ENCODE results near the gene UROC1. TPM values are rescaled to one million over a fixed set of nuclear protein-coding genes. Genes with fewer than 3 reads are reported as not detected.

Gene UROC1
- total and polyA plus RNA-seq, 2 of the 4 experiments (the other 2 are of a cell fraction) = not detected

- Histone ChIP-seq H3K27me3 (ENCODE audit: control insufficient read depth, insufficient read depth, low read length) (no peaks in the 10 kb centered on the region), H4K5ac (ENCODE audit: low read depth, low read length) (no peak overlapping the region), H3K4me1 (ENCODE audit: control insufficient read depth, insufficient read depth, low read length) (peaks cover 10% of the 10 kb centered on the region; the same call in 1 of the 2 replicates), H3K9me3 (ENCODE audit: control insufficient read depth, insufficient read depth, low read length) (no peaks in the 10 kb centered on the region), H3K79me1 (ENCODE audit: low read depth in 1 of 2, low read length in 2 of 2) (peaks cover 47 to 68% of the 10 kb centered on the region in 2 experiments), H3K23ac (ENCODE audit: low read depth, low read length) (no peak overlapping the region), H3K56ac (ENCODE audit: extremely low read depth, insufficient read depth, low read length) (no peak overlapping the region), H3K18ac (ENCODE audit: low read depth, low read length) (no peak overlapping the region), H2BK20ac (ENCODE audit: low read depth, low read length) (no peak overlapping the region), H3K14ac (replicated peaks; ENCODE audit: low read depth, low read length) (no peak overlapping the region), H2AK9ac (replicated peaks; ENCODE audit: low read depth, low read length, poor library complexity) (no peak overlapping the region), H4K91ac (ENCODE audit: insufficient read depth, low read depth, low read length) (no peak overlapping the region), H3K9me1 (ENCODE audit: insufficient read depth, low read length) (peaks cover 11% of the 10 kb centered on the region), H2BK15ac (ENCODE audit: low read depth, low read length) (no peak overlapping the region), H3K4me3 (ENCODE audit: insufficient read depth, low read depth, low read length) (no peak overlapping the region), H3K36me3 (ENCODE audit: control insufficient read depth, insufficient read depth, low read length) (peaks cover 73% of the 10 kb centered on the region), H3K27ac (ENCODE audit: insufficient read depth, low read length) (no peak overlapping the region), H3K4ac (ENCODE audit: low read depth, low read length) (no peak overlapping the region), H2AFZ (replicated peaks; ENCODE audit: low read length, poor library complexity) (no peak overlapping the region), H2BK120ac (ENCODE audit: low read depth, low read length) (no peak overlapping the region), H3K9ac (ENCODE audit: low read depth, low read length) (no peak overlapping the region), H2AK5ac (ENCODE audit: low read depth, low read length) (no peak overlapping the region), H2BK5ac (ENCODE audit: low read depth, low read length, poor library complexity, severe bottlenecking) (no peak overlapping the region), H3K4me2 (ENCODE audit: low read depth, low read length) (no peak overlapping the region), H4K8ac (ENCODE audit: low read depth in 2 of 2, low read length in 2 of 2) (no peak overlapping the region), H4K20me1 (ENCODE audit: insufficient read depth, low read length) (peaks cover 44% of the 10 kb centered on the region)
- DNase-seq (peak; percentile 11), ATAC-seq (ENCODE audit: low read depth) (no peak)
- ChIA-PET POLR2A (ENCODE audit: unreplicated experiment) (no interaction called here), CTCF (no interaction called here)
- 89% methylated on average over 7 of the region's 13 CpGs; no CpG with 5 or more reads in 1 of the 2 experiments for WGBS, 2 experiments (ENCODE audit: extremely low coverage in 2 of 2, insufficient read length in 1 of 2)
- in situ Hi-C loops (cut with MboI; ENCODE audit: low sequenced_read_pairs) = no loop called here
- intact Hi-C loops (cut with micrococcal nuclease) = no loop called here
- dilution Hi-C loops (cut with HindIII; ENCODE audit: low sequenced_read_pairs, unreplicated experiment) = no loop called here
- BruUV-seq (replicated peaks) = no TSS peak
- TF ChIP-seq FOS (IDR thresholded peaks at IDR 0.05; ENCODE audit: low read depth, low read length) (no peak), CEBPB (IDR thresholded peaks at IDR 0.05; ENCODE audit: low read depth, low read length) (peak; percentile 69), CTCF (conservative IDR thresholded peaks at IDR 0.05; ENCODE audit: low read depth, low read length) (no peak)
Measured at GRCh38 chr3:126468028-126468891, 49.3 kb downstream of the UROC1 start.
